Measurements from ENCODE around the gene PDYN. TPM values are rescaled to one million over a fixed set of nuclear protein-coding genes. Genes with fewer than 3 reads are reported as not detected.

Gene PDYN
- total RNA-seq, 2 experiments from 2014 or later = not detected

DNA sequence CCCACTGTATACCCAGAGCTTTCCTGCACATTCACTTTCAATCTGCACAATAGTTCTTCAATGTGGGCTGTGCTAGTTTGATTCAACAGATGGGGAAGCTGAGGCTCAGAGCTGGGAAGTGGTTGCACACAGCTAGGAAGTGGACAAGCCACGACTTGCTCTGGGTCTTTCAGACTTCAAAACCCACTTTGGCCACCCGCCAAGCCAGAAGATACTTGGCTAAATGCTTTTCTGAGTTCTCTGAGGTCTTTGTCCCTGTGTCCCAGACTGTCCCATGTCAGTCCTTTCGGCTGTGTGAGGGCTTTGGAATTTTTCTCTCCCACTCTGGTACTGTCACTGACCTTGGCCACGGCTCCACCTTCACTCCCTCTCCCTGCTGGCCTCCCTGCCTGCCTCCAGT, 10.6 kb downstream of the PDYN start:
- no peak for DNase-seq
- intact Hi-C loops (cut with DNase I, micrococcal nuclease) = no loop called here
- Mint-ChIP-seq H3K27ac (no peak overlapping the region), H3K27me3 (peaks cover 58% of the 10 kb centered on the region), H3K4me3 (no peak overlapping the region), H3K36me3 (ENCODE audit: low read depth) (no peaks in the 10 kb centered on the region), H3K4me1 (ENCODE audit: low read depth) (no peaks in the 10 kb centered on the region), H3K9me3 (no peaks in the 10 kb centered on the region)
- ChIA-PET CTCF (no interaction called here), POLR2A (no interaction called here)
- no peak overlapping the region for H3K27ac ChIP-seq (ENCODE audit: low read depth in 1 of 2, low read length in 2 of 2)
- no peak overlapping the region for H3K4me3 ChIP-seq (ENCODE audit: low read length)
- H3K4me1 ChIP-seq (ENCODE audit: insufficient read depth, low read length) = no peaks in the 10 kb centered on the region
- no peaks in the 10 kb centered on the region for H3K9me3 ChIP-seq (ENCODE audit: control insufficient read depth in 1 of 2, insufficient read depth in 1 of 2, low read length in 2 of 2)
- no peaks in the 10 kb centered on the region for H3K36me3 ChIP-seq (ENCODE audit: insufficient read depth, low read length)
- peaks cover 11 to 12% of the 10 kb centered on the region in 2 experiments for H3K27me3 ChIP-seq (ENCODE audit: control insufficient read depth in 1 of 2, insufficient read depth in 2 of 2, low read length in 2 of 2)
- ATAC-seq (ENCODE audit: poor library complexity) = no peak
- TF ChIP-seq, protein P1, sequence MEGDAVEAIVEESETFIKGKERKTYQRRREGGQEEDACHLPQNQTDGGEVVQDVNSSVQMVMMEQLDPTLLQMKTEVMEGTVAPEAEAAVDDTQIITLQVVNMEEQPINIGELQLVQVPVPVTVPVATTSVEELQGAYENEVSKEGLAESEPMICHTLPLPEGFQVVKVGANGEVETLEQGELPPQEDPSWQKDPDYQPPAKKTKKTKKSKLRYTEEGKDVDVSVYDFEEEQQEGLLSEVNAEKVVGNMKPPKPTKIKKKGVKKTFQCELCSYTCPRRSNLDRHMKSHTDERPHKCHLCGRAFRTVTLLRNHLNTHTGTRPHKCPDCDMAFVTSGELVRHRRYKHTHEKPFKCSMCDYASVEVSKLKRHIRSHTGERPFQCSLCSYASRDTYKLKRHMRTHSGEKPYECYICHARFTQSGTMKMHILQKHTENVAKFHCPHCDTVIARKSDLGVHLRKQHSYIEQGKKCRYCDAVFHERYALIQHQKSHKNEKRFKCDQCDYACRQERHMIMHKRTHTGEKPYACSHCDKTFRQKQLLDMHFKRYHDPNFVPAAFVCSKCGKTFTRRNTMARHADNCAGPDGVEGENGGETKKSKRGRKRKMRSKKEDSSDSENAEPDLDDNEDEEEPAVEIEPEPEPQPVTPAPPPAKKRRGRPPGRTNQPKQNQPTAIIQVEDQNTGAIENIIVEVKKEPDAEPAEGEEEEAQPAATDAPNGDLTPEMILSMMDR (IDR thresholded peaks at IDR 0.05) = no peak

DNA sequence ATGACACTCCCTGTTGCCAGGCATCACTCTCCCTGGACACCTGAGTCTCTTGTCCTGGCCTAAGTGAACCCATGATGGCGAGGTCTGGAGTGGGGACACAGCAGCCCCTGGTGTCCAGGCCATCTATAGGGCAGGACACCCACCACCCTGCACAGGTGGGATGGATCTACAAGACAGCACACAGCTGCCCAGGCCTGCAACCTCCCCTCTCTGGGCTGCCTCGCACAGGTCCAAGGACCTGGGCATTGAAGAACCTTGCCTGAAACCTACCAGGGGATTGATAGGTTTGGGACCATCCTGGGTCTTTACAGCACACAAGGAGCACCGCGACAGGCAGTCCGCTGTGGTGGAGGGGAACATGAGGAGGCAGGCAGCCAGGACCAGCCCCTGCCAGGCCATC, 11.2 kb downstream of the PDYN start:
- ATAC-seq (ENCODE audit: poor library complexity) = no peak
- no peaks in the 10 kb centered on the region for H3K36me3 ChIP-seq (ENCODE audit: insufficient read depth, low read length)
- H3K4me1 ChIP-seq (ENCODE audit: insufficient read depth, low read length) = no peaks in the 10 kb centered on the region
- TF ChIP-seq, protein P1 (IDR thresholded peaks at IDR 0.05) = no peak
- H3K27ac ChIP-seq (ENCODE audit: low read depth in 1 of 2, low read length in 2 of 2) = no peak overlapping the region
- peaks cover 63% of the 10 kb centered on the region for H3K27me3 Mint-ChIP-seq
- CTCF ChIA-PET = no interaction called here
- H3K4me1 Mint-ChIP-seq (ENCODE audit: low read depth) = no peaks in the 10 kb centered on the region
- H3K4me3 Mint-ChIP-seq = no peak overlapping the region
- intact Hi-C loops (cut with DNase I, micrococcal nuclease) = no loop called here
- DNase-seq = no peak
- no peaks in the 10 kb centered on the region for H3K9me3 Mint-ChIP-seq
- no peaks in the 10 kb centered on the region for H3K36me3 Mint-ChIP-seq (ENCODE audit: low read depth)
- H3K27me3 ChIP-seq (ENCODE audit: control insufficient read depth in 1 of 2, insufficient read depth in 2 of 2, low read length in 2 of 2) = peaks cover 11 to 12% of the 10 kb centered on the region in 2 experiments
- H3K27ac Mint-ChIP-seq = no peak overlapping the region
- H3K4me3 ChIP-seq (ENCODE audit: low read length) = no peak overlapping the region
- POLR2A ChIA-PET = no interaction called here
- no peaks in the 10 kb centered on the region for H3K9me3 ChIP-seq (ENCODE audit: control insufficient read depth in 1 of 2, insufficient read depth in 1 of 2, low read length in 2 of 2)

DNA sequence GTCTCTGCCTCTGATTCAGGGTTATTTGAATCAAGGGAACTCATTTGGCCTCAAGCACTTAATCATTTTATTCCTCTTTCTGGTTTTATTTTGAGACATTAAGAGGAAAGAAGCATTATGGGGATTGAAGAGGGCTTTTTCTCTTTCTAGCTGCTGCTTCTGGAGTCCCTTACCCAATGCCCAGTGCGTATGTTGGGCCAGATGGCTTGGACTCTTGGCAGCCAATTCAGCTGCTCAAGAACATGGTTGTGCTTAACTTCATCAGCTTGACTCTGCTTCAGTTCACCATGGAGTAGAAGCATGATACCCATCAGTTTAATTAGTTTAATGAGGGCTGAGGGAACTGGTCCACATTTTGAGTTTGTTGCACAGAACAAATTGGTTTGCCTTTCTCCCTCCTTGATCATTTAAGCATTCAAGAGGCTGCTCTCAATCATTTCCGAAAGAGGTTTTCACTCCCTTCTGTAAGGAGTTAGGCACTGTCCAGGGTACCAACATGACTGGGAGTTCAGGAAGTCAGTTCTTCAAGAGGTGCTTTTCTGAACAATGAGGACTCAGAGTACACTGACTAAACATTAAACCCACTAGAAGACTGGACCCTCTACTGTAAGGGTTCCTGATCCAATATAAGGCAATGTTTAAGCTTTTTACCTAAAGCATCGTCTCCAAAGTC, 14.6 kb downstream of the PDYN start:
- Mint-ChIP-seq H3K27ac (no peak overlapping the region), H3K4me3 (no peak overlapping the region), H3K36me3 (ENCODE audit: low read depth) (no peaks in the 10 kb centered on the region), H3K4me1 (ENCODE audit: low read depth) (no peaks in the 10 kb centered on the region), H3K9me3 (no peaks in the 10 kb centered on the region), H3K27me3 (peaks cover 50% of the 10 kb centered on the region)
- DNase-seq (no peak), ATAC-seq (ENCODE audit: poor library complexity) (no peak)
- Histone ChIP-seq H3K27ac (ENCODE audit: low read depth in 1 of 2, low read length in 2 of 2) (no peak overlapping the region), H3K36me3 (ENCODE audit: insufficient read depth, low read length) (no peaks in the 10 kb centered on the region), H3K9me3 (ENCODE audit: control insufficient read depth in 1 of 2, insufficient read depth in 1 of 2, low read length in 2 of 2) (no peaks in the 10 kb centered on the region), H3K4me3 (ENCODE audit: low read length) (no peak overlapping the region), H3K27me3 (ENCODE audit: control insufficient read depth in 1 of 2, insufficient read depth in 2 of 2, low read length in 2 of 2) (peaks cover 6 to 7% of the 10 kb centered on the region in 2 experiments), H3K4me1 (ENCODE audit: insufficient read depth, low read length) (no peaks in the 10 kb centered on the region)
- CTCF ChIA-PET = no interaction called here
- POLR2A ChIA-PET = no interaction called here
- intact Hi-C loops (cut with DNase I, micrococcal nuclease) = no loop called here
- TF ChIP-seq, protein P1 (IDR thresholded peaks at IDR 0.05) = no peak

All from CD4-positive, alpha-beta T cell (primary cell).